Hepatocyte (in vitro differentiated cells): ENCODE measurements around the gene CXXC1. TPM values are rescaled to one million over a fixed set of nuclear protein-coding genes. Genes with fewer than 3 reads are reported as not detected.

ENCODE experiments used
- DNase-seq: peaks from one replicate; pipeline ENCODE4 v3.0.0-alpha.2; 2016; ENCODE audit warnings: low spot score
- H2AFZ ChIP-seq: fragments of 200-600 bp; sonication (generic); 2 replicates; pipeline ENCODE4 v1.6.0; 2016; ENCODE audit warnings: antibody characterized with exemption, mild to moderate bottlenecking
- H3K27ac ChIP-seq: fragments of 200-600 bp; sonication (generic); 2 replicates; pipeline ENCODE4 v1.5.1; 2016; ENCODE audit warnings: mild to moderate bottlenecking
- H3K27me3 ChIP-seq: fragments of 200-600 bp; sonication (generic); 2 replicates; pipeline ENCODE4 v1.6.1; 2016
- H3K36me3 ChIP-seq: fragments of 200-600 bp; sonication (generic); replicated peaks from 2 replicates; pipeline ENCODE4 v1.5.1; 2016; ENCODE audit warnings: low read depth; ENCODE audit not compliant: insufficient read depth
- H3K4me1 ChIP-seq: fragments of 200-600 bp; sonication (generic); 2 replicates; pipeline ENCODE4 v1.5.1; 2016; ENCODE audit warnings: mild to moderate bottlenecking, moderate library complexity; ENCODE audit not compliant: insufficient read depth
- H3K4me2 ChIP-seq: fragments of 200-600 bp; sonication (generic); 2 replicates; pipeline ENCODE4 v1.6.0; 2016
- H3K4me3 ChIP-seq: fragments of 200-600 bp; sonication (generic); 2 replicates; pipeline ENCODE4 v1.5.1; 2016; ENCODE audit warnings: mild to moderate bottlenecking
- H3K79me2 ChIP-seq: fragments of 200-600 bp; sonication (generic); 2 replicates; pipeline ENCODE4 v1.6.0; 2017; ENCODE audit warnings: mild to moderate bottlenecking
- H3K9me2 ChIP-seq: fragments of 200-600 bp; sonication (generic); replicated peaks from 2 replicates; pipeline ENCODE4 v1.6.0; 2017; ENCODE audit warnings: mild to moderate bottlenecking; ENCODE audit not compliant: insufficient read depth
- H3K9me3 ChIP-seq: fragments of 200-600 bp; sonication (generic); 2 replicates; pipeline ENCODE4 v1.5.1; 2016; ENCODE audit warnings: low read depth, mild to moderate bottlenecking
- H4K20me1 ChIP-seq: fragments of 200-600 bp; sonication (generic); 2 replicates; pipeline ENCODE4 v1.6.0; 2016; ENCODE audit warnings: mild to moderate bottlenecking; ENCODE audit not compliant: insufficient read depth, poor library complexity, severe bottlenecking
- EZH2 ChIP-seq: fragments of 200-600 bp; sonication (generic); IDR thresholded peaks from 2 replicates; pipeline ENCODE4 v1.6.1; 2016; ENCODE audit warnings: antibody characterized with exemption, mild to moderate bottlenecking, borderline replicate concordance
- EZH2phosphoT487 ChIP-seq: fragments of 200-600 bp; sonication (generic); IDR thresholded peaks from one replicate; pipeline ENCODE4 v1.6.1; 2018; ENCODE audit warnings: antibody characterized with exemption, mild to moderate bottlenecking, low read depth, moderate library complexity; ENCODE audit not compliant: unreplicated experiment, severe bottlenecking
- WGBS: methylation state at CpG from one replicate; pipeline ENCODE4 v1.1.6; 2016; ENCODE audit warnings: low lambda C conversion rate; ENCODE audit errors: missing lambda C conversion rate; 5-methylcytosine and 5-hydroxymethylcytosine counted together
- polyA plus RNA-seq: library from polyadenylated mRNA; unstranded; fragments of >200 nt; fragmentation: Nextera tagmentation; extraction: Ambion mirVana; gene quantifications from 2 replicates; pipeline ENCODE4 v1.2.1, GENCODE V29; 2016
- total RNA-seq: library from RNA; depleted of rRNA; stranded (reverse); fragments of >200 nt; gene quantifications from 2 replicates; pipeline ENCODE4 v1.2.3, GENCODE V29; 2014
- TF ChIP-seq, protein P1 (sequence below): fragments of 200-600 bp; sonication (generic); IDR thresholded peaks from 2 replicates; pipeline ENCODE4 v1.5.1; 2016; ENCODE audit warnings: antibody characterized with exemption, mild to moderate bottlenecking; ENCODE audit not compliant: poor library complexity

The CXXC1 gene
- total and polyA plus RNA-seq, 2 experiments from 2014 or later: 52.7 to 68.3 TPM

GRCh38 chr18:50266248-50266704 lies 21.2 kb downstream of the CXXC1 start, which contains the start of gene CFAP53:
CFAP53 (minus strand) TSS chr18:50266495; CDS start chr18:50266404, 91 bp downstream.
- 2% methylated on average over 24 of the region's 37 CpGs for WGBS
- Histone ChIP-seq H2AFZ (peak within 1 kb of the TSS; percentile 87), H3K9me2 (no peaks in the 10 kb centered on the region), H3K27ac (no peak within 1 kb of the TSS), H4K20me1 (no peaks in the 10 kb centered on the region), H3K79me2 (no peaks in the 10 kb centered on the region), H3K4me2 (peak within 1 kb of the TSS; percentile 74), H3K4me1 (no peaks in the 10 kb centered on the region), H3K27me3 (no peaks in the 10 kb centered on the region), H3K36me3 (no peaks in the 10 kb centered on the region), H3K4me3 (peak within 1 kb of the TSS; percentile 73), H3K9me3 (no peaks in the 10 kb centered on the region)
- TF ChIP-seq, protein P1, sequence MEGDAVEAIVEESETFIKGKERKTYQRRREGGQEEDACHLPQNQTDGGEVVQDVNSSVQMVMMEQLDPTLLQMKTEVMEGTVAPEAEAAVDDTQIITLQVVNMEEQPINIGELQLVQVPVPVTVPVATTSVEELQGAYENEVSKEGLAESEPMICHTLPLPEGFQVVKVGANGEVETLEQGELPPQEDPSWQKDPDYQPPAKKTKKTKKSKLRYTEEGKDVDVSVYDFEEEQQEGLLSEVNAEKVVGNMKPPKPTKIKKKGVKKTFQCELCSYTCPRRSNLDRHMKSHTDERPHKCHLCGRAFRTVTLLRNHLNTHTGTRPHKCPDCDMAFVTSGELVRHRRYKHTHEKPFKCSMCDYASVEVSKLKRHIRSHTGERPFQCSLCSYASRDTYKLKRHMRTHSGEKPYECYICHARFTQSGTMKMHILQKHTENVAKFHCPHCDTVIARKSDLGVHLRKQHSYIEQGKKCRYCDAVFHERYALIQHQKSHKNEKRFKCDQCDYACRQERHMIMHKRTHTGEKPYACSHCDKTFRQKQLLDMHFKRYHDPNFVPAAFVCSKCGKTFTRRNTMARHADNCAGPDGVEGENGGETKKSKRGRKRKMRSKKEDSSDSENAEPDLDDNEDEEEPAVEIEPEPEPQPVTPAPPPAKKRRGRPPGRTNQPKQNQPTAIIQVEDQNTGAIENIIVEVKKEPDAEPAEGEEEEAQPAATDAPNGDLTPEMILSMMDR: no peak
- TF ChIP-seq EZH2phosphoT487 (no peak), EZH2 (no peak)
- peak; percentile 93 for DNase-seq

DNA sequence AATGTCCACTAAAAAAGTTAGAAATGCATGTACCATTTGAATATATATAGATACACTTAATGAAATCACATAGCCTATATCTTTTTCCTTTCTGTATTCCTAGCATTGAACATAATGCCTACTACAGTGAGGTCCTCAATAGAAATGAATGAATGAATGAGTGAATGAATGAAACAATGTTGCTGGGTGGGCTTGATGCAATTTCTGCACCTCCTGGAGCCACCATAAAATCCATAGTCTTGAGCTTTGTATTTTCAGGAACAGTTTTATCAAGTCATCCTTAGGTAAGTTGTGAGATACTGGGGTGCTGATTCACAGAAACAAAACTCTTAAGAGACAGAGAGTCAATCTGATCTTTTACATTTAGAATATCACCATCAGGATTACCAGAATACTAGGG lies 24.5 kb downstream of the CXXC1 start:
- Histone ChIP-seq H3K9me3 (no peaks in the 10 kb centered on the region), H4K20me1 (no peaks in the 10 kb centered on the region), H3K36me3 (no peaks in the 10 kb centered on the region), H2AFZ (no peak overlapping the region), H3K79me2 (no peaks in the 10 kb centered on the region), H3K4me2 (no peak overlapping the region), H3K27ac (no peak overlapping the region), H3K9me2 (no peaks in the 10 kb centered on the region), H3K4me3 (no peak overlapping the region), H3K4me1 (no peaks in the 10 kb centered on the region), H3K27me3 (no peaks in the 10 kb centered on the region)
- no peak for DNase-seq
- no peak for TF ChIP-seq EZH2
- TF ChIP-seq, protein P1: no peak
- TF ChIP-seq EZH2phosphoT487: no peak

DNA sequence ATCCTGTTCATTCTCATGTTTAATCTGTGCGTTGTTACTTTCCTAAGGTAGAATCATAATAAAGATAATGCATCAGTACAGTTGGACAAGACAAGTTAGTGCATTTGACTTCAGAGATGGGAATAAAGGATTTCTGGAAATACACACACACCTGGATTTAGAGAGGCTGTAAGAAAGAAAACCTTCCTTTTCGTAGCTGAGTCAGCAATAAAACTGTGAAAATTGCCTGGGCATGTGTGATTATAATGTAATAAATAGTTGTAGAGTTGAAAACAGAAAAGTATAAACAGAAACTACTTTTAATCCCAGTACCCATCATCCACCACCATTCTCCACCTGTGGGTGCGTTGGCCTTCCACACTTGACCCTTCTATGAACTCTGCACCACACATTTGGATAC lies 36.6 kb downstream of the CXXC1 start:
- Histone ChIP-seq H3K4me3 (no peak overlapping the region), H3K9me3 (no peaks in the 10 kb centered on the region), H2AFZ (no peak overlapping the region), H3K36me3 (no peaks in the 10 kb centered on the region), H3K27me3 (no peaks in the 10 kb centered on the region), H3K27ac (no peak overlapping the region), H3K79me2 (no peaks in the 10 kb centered on the region), H3K9me2 (no peaks in the 10 kb centered on the region), H4K20me1 (no peaks in the 10 kb centered on the region), H3K4me1 (no peaks in the 10 kb centered on the region), H3K4me2 (no peak overlapping the region)
- 94% methylated on average over 3 of the region's 3 CpGs for WGBS
- no peak for DNase-seq
- TF ChIP-seq, protein P1: no peak
- TF ChIP-seq EZH2phosphoT487 (no peak), EZH2 (no peak)

DNA sequence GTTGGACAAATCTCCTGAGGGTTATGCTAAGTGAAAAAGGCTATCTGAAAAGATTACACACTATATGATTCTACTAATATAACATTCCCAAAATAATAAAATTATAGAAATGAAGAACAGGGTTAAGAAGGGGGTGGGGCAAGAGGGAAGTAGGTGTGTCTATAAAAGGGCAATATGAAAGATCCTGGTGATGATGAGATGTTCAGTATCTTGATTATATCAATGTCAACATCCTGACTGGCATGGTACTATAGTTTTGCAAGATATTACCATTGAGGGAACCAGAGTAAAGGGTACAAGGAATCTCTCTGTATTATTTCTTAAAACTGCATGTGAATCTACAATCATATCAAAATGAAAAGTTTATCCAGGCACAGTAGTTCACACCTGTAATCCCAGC lies 37.9 kb downstream of the CXXC1 start:
- Histone ChIP-seq H3K9me2 (no peaks in the 10 kb centered on the region), H3K4me1 (no peaks in the 10 kb centered on the region), H2AFZ (no peak overlapping the region), H3K79me2 (no peaks in the 10 kb centered on the region), H4K20me1 (no peaks in the 10 kb centered on the region), H3K36me3 (no peaks in the 10 kb centered on the region), H3K4me2 (no peak overlapping the region), H3K9me3 (no peaks in the 10 kb centered on the region), H3K27ac (no peak overlapping the region), H3K4me3 (no peak overlapping the region), H3K27me3 (no peaks in the 10 kb centered on the region)
- no peak for DNase-seq
- no peak for TF ChIP-seq EZH2phosphoT487
- TF ChIP-seq, protein P1: no peak
- no peak for TF ChIP-seq EZH2
